SK-N-SH treated with all-trans-retinoic acid at 6 μM for 48 hours (cell line): Measurements from ENCODE around the gene STX3.

Experiments used
- ISL1 ChIP-seq: fragments of 250-450 bp; sonication (Bioruptor Pico); IDR thresholded peaks from 2 replicates; pipeline ENCODE4 v2.1.2; 2022; ENCODE audit warnings: mild to moderate bottlenecking, moderate library complexity
- OSR1 ChIP-seq: fragments of 250-450 bp; sonication (Bioruptor Pico); IDR thresholded peaks from 2 replicates; pipeline ENCODE4 v1.8.0; 2022; ENCODE audit warnings: moderate library complexity, mild to moderate bottlenecking, inconsistent platforms
- TF ChIP-seq, protein P1 (sequence below): fragments of 250-450 bp; sonication (Bioruptor Pico); IDR thresholded peaks from 2 replicates; pipeline ENCODE4 v1.5.1; 2020; ENCODE audit warnings: low read depth, mild to moderate bottlenecking, moderate library complexity
- TF ChIP-seq, protein P2 (sequence below): fragments of 250-450 bp; sonication (Bioruptor Pico); IDR thresholded peaks from 2 replicates; pipeline ENCODE4 v1.8.0; 2020; ENCODE audit warnings: mild to moderate bottlenecking, moderate library complexity, borderline replicate concordance

DNA sequence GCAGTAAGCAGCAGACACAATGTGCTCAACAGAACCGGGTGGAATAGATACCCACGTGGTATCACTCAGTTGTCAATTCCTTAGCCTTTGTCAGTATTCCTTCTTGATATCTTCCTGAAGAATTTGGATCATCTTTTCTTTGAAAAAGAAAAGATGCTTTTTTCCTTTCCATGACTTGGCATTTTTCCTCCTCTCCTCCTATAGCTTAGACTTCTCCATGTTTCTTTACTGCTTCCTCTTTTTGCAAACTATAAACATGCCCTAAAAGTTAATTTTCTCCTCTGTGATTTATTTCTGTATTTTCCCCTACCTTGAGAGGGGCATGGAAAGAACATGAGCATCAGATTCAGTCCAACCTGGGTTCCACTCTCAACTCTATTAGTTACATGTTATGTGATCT, 78.4 kb downstream of the STX3 start:
- TF ChIP-seq, protein P1, sequence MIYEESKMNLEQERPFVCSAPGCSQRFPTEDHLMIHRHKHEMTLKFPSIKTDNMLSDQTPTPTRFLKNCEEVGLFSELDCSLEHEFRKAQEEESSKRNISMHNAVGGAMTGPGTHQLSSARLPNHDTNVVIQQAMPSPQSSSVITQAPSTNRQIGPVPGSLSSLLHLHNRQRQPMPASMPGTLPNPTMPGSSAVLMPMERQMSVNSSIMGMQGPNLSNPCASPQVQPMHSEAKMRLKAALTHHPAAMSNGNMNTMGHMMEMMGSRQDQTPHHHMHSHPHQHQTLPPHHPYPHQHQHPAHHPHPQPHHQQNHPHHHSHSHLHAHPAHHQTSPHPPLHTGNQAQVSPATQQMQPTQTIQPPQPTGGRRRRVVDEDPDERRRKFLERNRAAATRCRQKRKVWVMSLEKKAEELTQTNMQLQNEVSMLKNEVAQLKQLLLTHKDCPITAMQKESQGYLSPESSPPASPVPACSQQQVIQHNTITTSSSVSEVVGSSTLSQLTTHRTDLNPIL (CRISPR knock-in tag) = no peak
- TF ChIP-seq OSR1 (CRISPR knock-in tag) (no peak), ISL1 (no peak)
- TF ChIP-seq, protein P2, sequence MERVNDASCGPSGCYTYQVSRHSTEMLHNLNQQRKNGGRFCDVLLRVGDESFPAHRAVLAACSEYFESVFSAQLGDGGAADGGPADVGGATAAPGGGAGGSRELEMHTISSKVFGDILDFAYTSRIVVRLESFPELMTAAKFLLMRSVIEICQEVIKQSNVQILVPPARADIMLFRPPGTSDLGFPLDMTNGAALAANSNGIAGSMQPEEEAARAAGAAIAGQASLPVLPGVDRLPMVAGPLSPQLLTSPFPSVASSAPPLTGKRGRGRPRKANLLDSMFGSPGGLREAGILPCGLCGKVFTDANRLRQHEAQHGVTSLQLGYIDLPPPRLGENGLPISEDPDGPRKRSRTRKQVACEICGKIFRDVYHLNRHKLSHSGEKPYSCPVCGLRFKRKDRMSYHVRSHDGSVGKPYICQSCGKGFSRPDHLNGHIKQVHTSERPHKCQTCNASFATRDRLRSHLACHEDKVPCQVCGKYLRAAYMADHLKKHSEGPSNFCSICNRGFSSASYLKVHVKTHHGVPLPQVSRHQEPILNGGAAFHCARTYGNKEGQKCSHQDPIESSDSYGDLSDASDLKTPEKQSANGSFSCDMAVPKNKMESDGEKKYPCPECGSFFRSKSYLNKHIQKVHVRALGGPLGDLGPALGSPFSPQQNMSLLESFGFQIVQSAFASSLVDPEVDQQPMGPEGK = no peak
